ENCODE measurements around the gene BCDIN3D.

The BCDIN3D gene

DNA sequence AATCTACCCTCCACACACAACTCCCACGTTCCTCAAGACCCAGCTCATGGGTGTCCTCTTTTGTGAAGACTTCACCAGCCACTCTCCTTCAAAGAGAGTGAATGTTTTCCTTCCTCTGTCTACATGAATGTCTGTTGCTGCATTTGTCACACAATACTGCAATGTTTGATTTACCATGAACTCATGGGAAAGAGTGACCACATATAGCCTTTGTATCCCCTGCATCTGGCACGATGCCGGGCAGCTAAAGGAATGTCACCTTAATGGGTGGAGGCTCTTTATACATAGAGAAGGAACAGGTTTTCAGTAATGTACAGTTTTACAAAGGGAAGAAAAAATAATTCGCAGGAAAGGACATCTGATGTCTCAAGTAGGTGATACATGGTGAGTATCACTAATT, 12.1 kb upstream of the BCDIN3D start:
- TF ChIP-seq, protein P1, sequence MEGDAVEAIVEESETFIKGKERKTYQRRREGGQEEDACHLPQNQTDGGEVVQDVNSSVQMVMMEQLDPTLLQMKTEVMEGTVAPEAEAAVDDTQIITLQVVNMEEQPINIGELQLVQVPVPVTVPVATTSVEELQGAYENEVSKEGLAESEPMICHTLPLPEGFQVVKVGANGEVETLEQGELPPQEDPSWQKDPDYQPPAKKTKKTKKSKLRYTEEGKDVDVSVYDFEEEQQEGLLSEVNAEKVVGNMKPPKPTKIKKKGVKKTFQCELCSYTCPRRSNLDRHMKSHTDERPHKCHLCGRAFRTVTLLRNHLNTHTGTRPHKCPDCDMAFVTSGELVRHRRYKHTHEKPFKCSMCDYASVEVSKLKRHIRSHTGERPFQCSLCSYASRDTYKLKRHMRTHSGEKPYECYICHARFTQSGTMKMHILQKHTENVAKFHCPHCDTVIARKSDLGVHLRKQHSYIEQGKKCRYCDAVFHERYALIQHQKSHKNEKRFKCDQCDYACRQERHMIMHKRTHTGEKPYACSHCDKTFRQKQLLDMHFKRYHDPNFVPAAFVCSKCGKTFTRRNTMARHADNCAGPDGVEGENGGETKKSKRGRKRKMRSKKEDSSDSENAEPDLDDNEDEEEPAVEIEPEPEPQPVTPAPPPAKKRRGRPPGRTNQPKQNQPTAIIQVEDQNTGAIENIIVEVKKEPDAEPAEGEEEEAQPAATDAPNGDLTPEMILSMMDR (IDR thresholded peaks at IDR 0.05; ENCODE audit: extremely low read depth, insufficient read depth, missing control alignments), result no peak
- in situ Hi-C loops (cut with MboI; ENCODE audit: low pct_unique_long_range_greater_than_20kb, low sequenced_read_pairs, unreplicated experiment), result no loop called here
- no peak for DNase-seq (ENCODE audit: low spot score)

DNA sequence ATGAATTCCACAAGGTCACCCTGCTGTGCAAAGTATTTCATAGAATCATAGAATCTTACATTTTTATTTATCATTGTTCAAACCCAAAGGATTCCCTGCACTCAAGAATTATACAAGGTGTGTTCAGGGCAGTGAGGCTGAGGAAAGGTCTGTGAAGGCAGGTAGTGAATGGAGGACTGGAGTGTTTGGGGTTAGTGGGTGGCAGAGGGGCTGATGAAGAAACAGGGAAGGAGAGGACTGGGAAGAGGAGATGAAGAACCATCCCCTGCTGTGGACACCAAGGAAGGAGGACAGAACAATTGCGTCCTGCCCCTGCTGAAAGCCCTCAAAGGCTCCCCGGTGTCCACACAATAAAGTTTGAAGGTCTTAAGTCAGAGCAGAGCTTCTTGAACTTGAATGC, 10.8 kb upstream of the BCDIN3D start:
- TF ChIP-seq, protein P1 (IDR thresholded peaks at IDR 0.05; ENCODE audit: extremely low read depth, insufficient read depth, missing control alignments), result no peak
- in situ Hi-C loops (cut with MboI; ENCODE audit: low pct_unique_long_range_greater_than_20kb, low sequenced_read_pairs, unreplicated experiment), result no loop called here
- no peak for DNase-seq (ENCODE audit: low spot score)

DNA sequence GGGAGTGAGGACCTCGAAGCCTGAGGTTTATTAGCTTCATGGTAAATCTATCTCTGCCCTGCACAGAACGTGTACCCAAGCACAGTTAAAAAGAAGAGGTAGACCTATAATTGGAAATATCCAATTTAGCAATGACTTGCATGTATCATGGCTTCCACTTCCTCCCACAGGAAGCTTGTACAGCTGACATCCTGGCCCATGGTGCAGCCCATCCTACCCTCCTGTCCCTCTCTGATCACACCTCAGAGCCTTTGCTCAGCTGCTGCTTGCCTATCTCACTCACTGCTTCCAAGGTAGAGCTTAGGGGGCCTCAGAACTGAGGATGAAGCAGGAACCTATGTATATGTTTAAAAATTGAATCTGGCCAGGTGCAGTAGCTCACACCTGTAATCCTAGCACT, 4.3 kb upstream of the BCDIN3D start:
- no peak for DNase-seq (ENCODE audit: low spot score)
- TF ChIP-seq, protein P1 (IDR thresholded peaks at IDR 0.05; ENCODE audit: extremely low read depth, insufficient read depth, missing control alignments), result no peak
- in situ Hi-C loops (cut with MboI; ENCODE audit: low pct_unique_long_range_greater_than_20kb, low sequenced_read_pairs, unreplicated experiment), result no loop called here

DNA sequence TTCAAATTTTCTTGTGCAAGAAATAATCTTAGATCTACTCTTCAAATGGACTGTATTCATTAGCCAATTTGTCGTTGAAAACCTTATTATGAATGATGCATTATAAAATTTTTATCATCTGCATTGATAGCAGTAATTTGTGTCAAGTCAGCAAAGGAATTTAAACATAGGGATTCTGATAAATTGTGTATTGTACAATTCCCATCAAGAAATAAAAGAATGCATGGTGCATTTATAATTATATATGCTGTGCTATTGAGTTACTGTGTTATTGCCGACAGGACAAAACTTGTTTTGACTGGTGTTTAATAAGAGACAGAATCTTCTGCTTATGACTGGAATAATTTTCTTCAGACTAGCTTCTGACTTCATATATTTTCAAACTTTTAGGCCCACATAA, 3.1 kb upstream of the BCDIN3D start:
- in situ Hi-C loops (cut with MboI; ENCODE audit: low pct_unique_long_range_greater_than_20kb, low sequenced_read_pairs, unreplicated experiment), result no loop called here
- TF ChIP-seq, protein P1 (IDR thresholded peaks at IDR 0.05; ENCODE audit: extremely low read depth, insufficient read depth, missing control alignments), result no peak
- no peak for DNase-seq (ENCODE audit: low spot score)

DNA sequence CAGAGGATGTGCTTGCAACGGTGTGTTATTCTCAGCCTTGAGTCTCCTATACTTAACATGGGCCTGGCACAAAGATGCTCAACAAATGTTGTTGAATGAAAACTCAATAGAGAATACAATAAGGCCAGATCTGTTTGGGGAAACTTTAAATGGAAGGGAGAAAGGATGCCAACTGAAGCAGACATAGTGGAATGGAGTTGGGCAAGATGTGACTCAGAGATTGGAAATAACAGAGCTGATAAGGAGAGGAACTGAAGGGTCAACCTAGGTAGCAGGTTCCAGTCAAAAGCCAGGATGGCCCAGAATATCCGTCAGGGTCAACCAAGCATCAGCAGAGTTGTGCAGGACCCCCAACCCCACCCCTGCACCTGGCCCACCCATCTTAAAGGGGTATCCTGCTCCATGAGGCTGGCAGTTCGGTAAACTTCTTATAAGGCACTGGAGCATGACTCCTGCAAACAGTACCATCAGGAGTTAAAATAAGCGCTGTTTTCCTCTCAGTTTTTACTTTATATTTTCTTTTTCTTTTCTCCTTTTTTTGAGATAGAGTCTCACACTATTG, 1.1 kb upstream of the BCDIN3D start:
- TF ChIP-seq, protein P1 (IDR thresholded peaks at IDR 0.05; ENCODE audit: extremely low read depth, insufficient read depth, missing control alignments), result no peak
- DNase-seq (ENCODE audit: low spot score), result no peak
- in situ Hi-C loops (cut with MboI; ENCODE audit: low pct_unique_long_range_greater_than_20kb, low sequenced_read_pairs, unreplicated experiment), result no loop called here

DNA sequence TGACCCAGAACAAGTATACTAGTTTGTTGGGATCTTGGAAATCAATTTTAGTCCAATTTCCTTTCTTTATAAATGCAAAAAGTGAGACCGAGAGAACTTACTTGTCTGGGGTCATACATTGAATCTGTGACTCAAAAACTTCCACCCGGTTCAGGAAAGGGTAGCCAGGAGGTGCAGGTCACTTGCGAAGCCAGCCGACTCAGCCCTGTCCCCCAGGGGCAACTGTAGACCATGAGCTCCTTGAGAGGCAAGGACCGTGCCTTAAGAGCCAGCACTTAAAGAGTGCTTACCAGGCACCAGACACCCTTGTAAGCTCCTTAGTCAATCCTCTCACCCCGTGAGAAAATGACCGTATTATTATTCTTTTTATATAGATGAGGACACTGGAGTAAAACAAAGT, 505 bp upstream of the BCDIN3D start:
- in situ Hi-C loops (cut with MboI; ENCODE audit: low pct_unique_long_range_greater_than_20kb, low sequenced_read_pairs, unreplicated experiment), result no loop called here
- no peak for DNase-seq (ENCODE audit: low spot score)
- TF ChIP-seq, protein P1 (IDR thresholded peaks at IDR 0.05; ENCODE audit: extremely low read depth, insufficient read depth, missing control alignments), result no peak
